HFF-Myc (cell line): Measurements from ENCODE around the gene HDGFL1.

Experiments used
- DNase-seq: peaks from one replicate; pipeline ENCODE4 v3.0.0-alpha.2; 2011; ENCODE audit warnings: low read depth; ENCODE audit errors: extremely low read depth
- H3K4me3 ChIP-seq: replicated peaks from 2 replicates; pipeline ENCODE4 v1.5.1; 2011; ENCODE audit warnings: low read depth, mild to moderate bottlenecking, control low read depth, low read length
- CTCF ChIP-seq: IDR thresholded peaks from 2 replicates; pipeline ENCODE4 v1.5.1; 2012; ENCODE audit warnings: mild to moderate bottlenecking, low read depth, low read length, control low read depth; ENCODE audit errors: missing control alignments

HDGFL1 gene

GRCh38 chr6:22569281-22570184, at the start of gene HDGFL1:
HDGFL1 (plus strand) TSS chr6:22569566; CDS start chr6:22569576, 10 bp downstream.
- no peak for TF ChIP-seq CTCF
- no peak within 1 kb of the TSS for H3K4me3 ChIP-seq
- no peak for DNase-seq

- H3K4me3 ChIP-seq = no peak overlapping the region
- TF ChIP-seq CTCF = no peak
- no peak for DNase-seq
These were observed 48.3 kb upstream of the HDGFL1 start for GRCh38 chr6:22521035-22521434.

- TF ChIP-seq CTCF = no peak
- DNase-seq = no peak
- H3K4me3 ChIP-seq = no peak overlapping the region
These were observed 42.6 kb upstream of the HDGFL1 start for GRCh38 chr6:22526736-22527135.

GRCh38 chr6:22529866-22530265, 39.5 kb upstream of the HDGFL1 start:
- no peak overlapping the region for H3K4me3 ChIP-seq
- TF ChIP-seq CTCF = no peak
- no peak for DNase-seq

GRCh38 chr6:22530506-22530905, 38.9 kb upstream of the HDGFL1 start:
- DNase-seq = no peak
- H3K4me3 ChIP-seq = no peak overlapping the region
- no peak for TF ChIP-seq CTCF

- no peak for TF ChIP-seq CTCF
- no peak overlapping the region for H3K4me3 ChIP-seq
- DNase-seq = no peak
These were observed 33.2 kb upstream of the HDGFL1 start for GRCh38 chr6:22536122-22536521.
